Measurements from ENCODE around the gene RHBDD2. TPM values are rescaled to one million over a fixed set of nuclear protein-coding genes. Genes with fewer than 3 reads are reported as not detected.

Gene RHBDD2
- total and polyA plus RNA-seq, 2 donors (not counting 3 experiments of a cell fraction or from before 2014, with no cell fraction given): 36.7 to 99.2 TPM

GRCh38 chr7:75869776-75870379, 9.0 kb upstream of the RHBDD2 start:
- Histone ChIP-seq H3K79me2 (ENCODE audit: control insufficient read depth, insufficient read depth, low read length) (no peaks in the 10 kb centered on the region), H3K27me3 (ENCODE audit: control insufficient read depth in 2 of 2, insufficient read depth in 2 of 2, low read length in 2 of 2) (no peaks in the 10 kb centered on the region), H3K9ac (replicated peaks; ENCODE audit: extremely low read depth, insufficient read depth, low read length) (no peak overlapping the region), H2AFZ (ENCODE audit: low read depth, low read length) (no peak overlapping the region), H3K9me3 (replicated peaks; ENCODE audit: control insufficient read depth, insufficient read depth, low read length) (no peaks in the 10 kb centered on the region), H3K4me2 (ENCODE audit: insufficient read depth, low read length) (no peak overlapping the region), H3K27ac (ENCODE audit: insufficient read depth, low read depth, low read length) (no peak overlapping the region), H3K4me1 (ENCODE audit: control insufficient read depth, extremely low read depth, insufficient read depth, low read length) (peaks cover 6% of the 10 kb centered on the region), H3K9me1 (replicated peaks; ENCODE audit: control insufficient read depth, extremely low read depth, insufficient read depth, low read length) (no peaks in the 10 kb centered on the region), H3K36me3 (ENCODE audit: control insufficient read depth in 2 of 2, extremely low read depth in 1 of 2, insufficient read depth in 2 of 2, low read length in 2 of 2) (no peaks in the 10 kb centered on the region), H3K4me3 (replicated peaks in 1 of 3; ENCODE audit: insufficient read depth in 1 of 3, low read depth in 1 of 3, low read length in 3 of 3) (no peak overlapping the region), H4K20me1 (replicated peaks; ENCODE audit: control insufficient read depth, extremely low read depth, insufficient read depth, low read length) (no peaks in the 10 kb centered on the region)
- FAIRE-seq (no peak), DNase-seq (ENCODE audit: low read depth, low spot score) (no peak)
- no TSS peak for BruUV-seq (replicated peaks)
- CTCF ChIA-PET: interaction anchor here (0.6 to 5.9 kb wide), 3 partner anchors 29 to 150 kb away, joined by 3 to 41 read pairs (median 3); no protein-coding TSS in a partner anchor
- dilution Hi-C loops (cut with MboI; ENCODE audit: extremely low pct_ligation_motif_present, low sequenced_read_pairs): no loop called here
- intact Hi-C loops (cut with micrococcal nuclease): no loop called here
- POLR2A ChIA-PET: no interaction called here
- TF ChIP-seq POLR2AphosphoS5 (IDR thresholded peaks at IDR 0.05; ENCODE audit: insufficient read depth, low read depth, low read length) (no peak), EZH2 (IDR thresholded peaks at IDR 0.05; ENCODE audit: borderline replicate concordance, low read depth, low read length, severe bottlenecking) (no peak), MAX (IDR thresholded peaks at IDR 0.05; ENCODE audit: insufficient read depth, insufficient read length) (no peak), POLR2A (IDR thresholded peaks at IDR 0.05; ENCODE audit: low read depth, low read length) (no peak), FOS (IDR thresholded peaks at IDR 0.05; ENCODE audit: borderline replicate concordance, insufficient read depth, low read length) (no peak), JUN (IDR thresholded peaks at IDR 0.05; ENCODE audit: borderline replicate concordance, insufficient read depth, insufficient read length, low read depth) (no peak)

- intact Hi-C loops (cut with micrococcal nuclease): no loop called here
- ChIA-PET CTCF (interaction anchor here (0.6 to 5.9 kb wide), 2 partner anchors 28 to 149 kb away, joined by 3 to 41 read pairs; no protein-coding TSS in a partner anchor), POLR2A (no interaction called here)
- no TSS peak for BruUV-seq (replicated peaks)
- dilution Hi-C loops (cut with MboI; ENCODE audit: extremely low pct_ligation_motif_present, low sequenced_read_pairs): no loop called here
- no peak overlapping the region for H2AFZ ChIP-seq (ENCODE audit: low read depth, low read length)
- no peaks in the 10 kb centered on the region for H3K9me3 ChIP-seq (replicated peaks; ENCODE audit: control insufficient read depth, insufficient read depth, low read length)
- TF ChIP-seq MYC (IDR thresholded peaks at IDR 0.05; ENCODE audit: low read depth, low read length) (no peak), JUN (IDR thresholded peaks at IDR 0.05; ENCODE audit: borderline replicate concordance, insufficient read depth, insufficient read length, low read depth) (no peak), GATA2 (IDR thresholded peaks at IDR 0.05; ENCODE audit: insufficient read depth, insufficient read length, low read depth, low read length) (no peak), POLR2AphosphoS5 (IDR thresholded peaks at IDR 0.05; ENCODE audit: insufficient read depth, low read depth, low read length) (no peak), FOS (IDR thresholded peaks at IDR 0.05; ENCODE audit: borderline replicate concordance, insufficient read depth, low read length) (no peak), POLR2A (IDR thresholded peaks at IDR 0.05; ENCODE audit: low read depth, low read length) (no peak), CTCF (IDR thresholded peaks at IDR 0.05; ENCODE audit: extremely low read depth in 1 of 2, insufficient read depth in 1 of 2, low read depth in 1 of 2, low read length in 2 of 2) (no peak), MAX (IDR thresholded peaks at IDR 0.05; ENCODE audit: insufficient read depth, insufficient read length) (no peak), EZH2 (IDR thresholded peaks at IDR 0.05; ENCODE audit: borderline replicate concordance, low read depth, low read length, severe bottlenecking) (no peak)
- DNase-seq (ENCODE audit: low read depth, low spot score) (no peak), FAIRE-seq (no peak)
- H3K9ac ChIP-seq (replicated peaks; ENCODE audit: extremely low read depth, insufficient read depth, low read length): no peak overlapping the region
- no peak overlapping the region for H3K4me3 ChIP-seq (replicated peaks in 1 of 3; ENCODE audit: insufficient read depth in 1 of 3, low read depth in 1 of 3, low read length in 3 of 3)
- H3K27ac ChIP-seq (ENCODE audit: insufficient read depth, low read depth, low read length): no peak overlapping the region
- H3K9me1 ChIP-seq (replicated peaks; ENCODE audit: control insufficient read depth, extremely low read depth, insufficient read depth, low read length): no peaks in the 10 kb centered on the region
- peaks cover 6% of the 10 kb centered on the region for H3K4me1 ChIP-seq (ENCODE audit: control insufficient read depth, extremely low read depth, insufficient read depth, low read length)
- no peaks in the 10 kb centered on the region for H3K79me2 ChIP-seq (ENCODE audit: control insufficient read depth, insufficient read depth, low read length)
- H3K36me3 ChIP-seq (ENCODE audit: control insufficient read depth in 2 of 2, extremely low read depth in 1 of 2, insufficient read depth in 2 of 2, low read length in 2 of 2): no peaks in the 10 kb centered on the region
- no peak overlapping the region for H3K4me2 ChIP-seq (ENCODE audit: insufficient read depth, low read length)
- no peaks in the 10 kb centered on the region for H3K27me3 ChIP-seq (ENCODE audit: control insufficient read depth in 2 of 2, insufficient read depth in 2 of 2, low read length in 2 of 2)
- H4K20me1 ChIP-seq (replicated peaks; ENCODE audit: control insufficient read depth, extremely low read depth, insufficient read depth, low read length): no peaks in the 10 kb centered on the region
Observed at GRCh38 chr7:75870557-75871161, 8.2 kb upstream of the RHBDD2 start.
